Smooth muscle cell (in vitro differentiated cells): ENCODE measurements around the gene CORO1C. TPM values are rescaled to one million over a fixed set of nuclear protein-coding genes. Genes with fewer than 3 reads are reported as not detected.

Experiments used
- DNase-seq: peaks from one replicate; lab custom pipeline; 2025; ENCODE audit not compliant: unreplicated experiment; lab: John Stamatoyannopoulos, UW
- H2AFZ ChIP-seq: fragments of 200-600 bp; sonication (generic); 2 replicates; pipeline ENCODE4 v1.6.0; 2016; ENCODE audit warnings: antibody characterized with exemption, low read depth, mild to moderate bottlenecking
- H3F3A ChIP-seq: fragments of 200-600 bp; sonication (generic); 2 replicates; pipeline ENCODE4 v1.6.0; 2017; ENCODE audit warnings: antibody characterized with exemption, low read depth
- H3K27ac ChIP-seq: fragments of 200-600 bp; sonication (generic); 2 replicates; pipeline ENCODE4 v1.5.1; 2016; ENCODE audit warnings: low read depth, mild to moderate bottlenecking
- H3K27me3 ChIP-seq: fragments of 200-600 bp; sonication (generic); 2 replicates; pipeline ENCODE4 v1.6.1; 2016; ENCODE audit warnings: low read depth, mild to moderate bottlenecking
- H3K36me3 ChIP-seq: fragments of 200-600 bp; sonication (generic); 2 replicates; pipeline ENCODE4 v1.5.1; 2016; ENCODE audit warnings: low read depth
- H3K4me1 ChIP-seq: fragments of 200-600 bp; sonication (generic); 2 replicates; pipeline ENCODE4 v1.5.1; 2016; ENCODE audit warnings: low read depth
- H3K4me2 ChIP-seq: fragments of 200-600 bp; sonication (generic); 2 replicates; pipeline ENCODE4 v1.6.0; 2016; ENCODE audit warnings: mild to moderate bottlenecking
- H3K4me3 ChIP-seq: fragments of 200-600 bp; sonication (generic); 2 replicates; pipeline ENCODE4 v1.5.1; 2016; ENCODE audit warnings: mild to moderate bottlenecking
- H3K79me2 ChIP-seq: fragments of 200-600 bp; sonication (generic); 2 replicates; pipeline ENCODE4 v1.6.0; 2016; ENCODE audit warnings: low read depth, mild to moderate bottlenecking
- H3K9ac ChIP-seq: fragments of 200-600 bp; sonication (generic); 2 replicates; pipeline ENCODE4 v1.6.0; 2016; ENCODE audit warnings: low read depth
- H3K9me3 ChIP-seq: fragments of 200-600 bp; sonication (generic); replicated peaks from 2 replicates; pipeline ENCODE4 v1.5.1; 2016; ENCODE audit warnings: low read depth
- H4K20me1 ChIP-seq: fragments of 200-600 bp; sonication (generic); 2 replicates; pipeline ENCODE4 v1.6.0; 2016; ENCODE audit warnings: low read depth
- CTCF ChIP-seq: fragments of 200-600 bp; sonication (generic); IDR thresholded peaks from 2 replicates; pipeline ENCODE4 v1.5.1; 2017; ENCODE audit warnings: borderline replicate concordance, mild to moderate bottlenecking, antibody characterized with exemption; ENCODE audit not compliant: insufficient read depth, poor library complexity, severe bottlenecking
- WGBS: methylation state at CpG from one replicate; pipeline ENCODE4 v1.1.7; 2016; ENCODE audit warnings: low lambda C conversion rate; 5-methylcytosine and 5-hydroxymethylcytosine counted together
- polyA plus RNA-seq: library from polyadenylated mRNA; unstranded; fragments of >200 nt; fragmentation: Nextera tagmentation; extraction: Ambion mirVana; gene quantifications from 2 replicates; pipeline ENCODE4 v1.2.1, GENCODE V29; 2016
- total RNA-seq: library from RNA; depleted of rRNA; stranded (reverse); fragments of >200 nt; gene quantifications from 2 replicates; pipeline ENCODE4 v1.2.3, GENCODE V29; 2014

Gene CORO1C
- total and polyA plus RNA-seq, 2 experiments from 2014 or later: 96.7 to 136 TPM

DNA sequence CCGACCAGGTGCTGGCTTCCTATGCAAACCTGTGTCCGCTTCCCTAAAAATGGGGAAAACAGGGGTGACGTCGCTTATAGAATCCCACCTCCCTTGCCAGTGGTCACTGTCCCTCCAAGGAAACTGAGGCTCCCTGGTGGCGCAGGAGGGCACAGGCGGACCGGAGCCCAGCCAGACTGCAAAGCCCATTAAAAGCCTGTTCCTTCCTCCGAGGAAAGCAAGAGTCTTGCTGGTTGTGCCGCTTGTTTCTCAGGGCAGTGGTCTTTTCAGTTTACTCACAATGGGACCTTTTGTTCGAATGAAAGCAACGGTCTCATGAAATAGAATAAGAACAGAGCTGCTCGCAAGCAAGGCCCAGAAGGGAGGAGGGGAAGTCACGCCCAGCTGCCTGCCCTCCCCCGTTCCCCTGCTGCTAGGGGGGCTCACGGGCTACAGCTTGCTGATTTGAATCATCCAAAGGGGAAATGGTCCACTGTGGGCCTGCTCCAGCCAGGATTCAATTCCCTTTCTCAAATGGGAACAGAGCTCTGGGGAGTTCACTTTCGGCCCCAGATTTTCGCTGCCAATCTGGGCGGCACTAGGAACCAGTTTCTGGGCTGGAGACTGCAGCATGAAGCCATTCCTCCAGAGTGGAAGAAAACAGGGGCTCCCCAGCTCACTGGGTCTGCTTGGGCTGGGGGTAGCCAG lies 93.0 kb downstream of the CORO1C start:
- H3K9ac ChIP-seq: no peak overlapping the region
- no peak overlapping the region for H2AFZ ChIP-seq
- no peak for DNase-seq
- TF ChIP-seq CTCF: no peak
- 41% methylated on average over 18 of the region's 18 CpGs for WGBS
- no peak overlapping the region for H3K27ac ChIP-seq
- H3K27me3 ChIP-seq: no peaks in the 10 kb centered on the region
- H4K20me1 ChIP-seq: no peaks in the 10 kb centered on the region
- H3K36me3 ChIP-seq: no peaks in the 10 kb centered on the region
- H3K4me1 ChIP-seq: peaks cover 29% of the 10 kb centered on the region
- H3K79me2 ChIP-seq: no peaks in the 10 kb centered on the region
- H3K4me3 ChIP-seq: no peak overlapping the region
- peak overlapping the region; percentile 31 for H3K4me2 ChIP-seq
- H3F3A ChIP-seq: peaks cover 4% of the 10 kb centered on the region
- H3K9me3 ChIP-seq: no peaks in the 10 kb centered on the region

DNA sequence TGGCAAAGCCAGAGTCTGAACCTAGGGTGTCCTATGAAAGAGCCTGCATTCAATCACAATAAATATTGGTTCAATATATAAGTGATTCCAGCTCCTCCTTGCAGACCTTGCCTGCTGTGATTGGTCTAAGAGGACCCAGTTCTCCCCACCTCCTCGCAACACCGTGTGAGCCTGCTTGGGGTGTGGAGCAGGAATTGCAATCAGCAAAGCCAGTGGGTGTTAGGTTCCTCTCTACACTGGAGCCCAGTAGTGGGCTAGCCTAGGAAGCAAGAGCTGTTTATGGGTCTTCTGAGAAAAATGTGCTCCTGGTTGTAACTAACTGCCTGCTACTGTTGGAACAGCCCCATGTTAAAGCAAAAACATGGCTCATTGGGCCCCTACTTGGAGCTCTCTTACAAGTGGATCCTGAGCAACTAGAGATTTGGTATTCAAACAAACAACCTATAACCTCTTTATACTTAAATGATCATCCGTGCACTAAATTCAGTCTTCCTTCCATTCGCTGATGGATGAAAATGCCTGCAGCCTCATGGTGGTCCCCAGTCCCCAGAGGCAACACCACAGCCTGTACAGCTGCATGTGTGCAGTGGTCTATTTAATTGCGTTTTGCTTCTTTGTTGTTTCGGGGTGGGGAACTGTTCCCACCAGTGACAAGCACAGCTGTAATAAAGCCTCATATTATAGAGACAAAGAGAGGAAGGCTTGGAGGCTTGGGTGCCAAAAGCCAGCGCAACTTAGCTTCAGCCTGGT lies 93.9 kb downstream of the CORO1C start:
- no peak overlapping the region for H3K9ac ChIP-seq
- no peak overlapping the region for H3K27ac ChIP-seq
- H3K4me3 ChIP-seq: no peak overlapping the region
- H3K9me3 ChIP-seq: no peaks in the 10 kb centered on the region
- no peaks in the 10 kb centered on the region for H3K79me2 ChIP-seq
- peaks cover 2% of the 10 kb centered on the region for H3F3A ChIP-seq
- H3K4me1 ChIP-seq: peaks cover 29% of the 10 kb centered on the region
- H2AFZ ChIP-seq: no peak overlapping the region
- H3K27me3 ChIP-seq: no peaks in the 10 kb centered on the region
- no peaks in the 10 kb centered on the region for H4K20me1 ChIP-seq
- no peaks in the 10 kb centered on the region for H3K36me3 ChIP-seq
- DNase-seq: no peak
- TF ChIP-seq CTCF: no peak
- 77% methylated on average over 7 of the region's 7 CpGs for WGBS
- H3K4me2 ChIP-seq: no peak overlapping the region

DNA sequence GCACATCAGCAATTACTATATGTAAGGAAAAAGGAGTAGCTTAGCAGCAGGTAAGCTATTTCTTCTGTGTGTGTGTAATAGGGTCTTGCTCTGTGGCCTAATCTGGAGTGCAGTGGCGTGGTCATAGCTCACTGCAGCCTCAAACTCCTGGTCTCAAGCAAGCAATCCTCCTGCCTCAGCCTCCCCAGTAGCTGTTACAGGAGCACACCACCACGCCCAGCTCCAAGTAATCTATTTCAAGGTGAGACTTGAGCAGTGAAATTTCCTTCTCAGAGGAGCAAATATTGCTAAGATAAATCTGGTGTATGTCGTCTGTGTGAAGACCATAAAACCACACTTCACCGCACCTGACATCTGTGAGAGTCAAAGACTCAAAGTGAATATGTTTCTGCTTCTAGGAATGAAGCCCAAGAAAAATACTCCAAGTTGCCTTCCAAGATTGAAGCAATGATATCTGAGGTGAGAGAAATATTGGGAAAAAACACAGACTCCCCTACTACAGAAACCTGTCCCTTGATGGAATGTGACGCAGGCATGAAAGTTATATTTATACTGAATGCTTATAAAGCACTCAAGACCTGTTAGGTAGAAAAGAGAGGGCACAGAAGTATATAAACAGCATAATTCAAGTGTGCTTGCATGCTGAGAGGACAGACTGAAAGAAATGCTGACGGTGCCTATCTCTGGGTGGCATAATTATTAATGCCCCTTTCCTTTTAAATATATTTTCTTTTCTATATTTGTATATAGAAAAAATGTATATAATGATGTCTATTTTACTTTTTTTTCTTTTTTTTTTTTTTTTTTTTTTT lies 95.1 kb downstream of the CORO1C start:
- H3K79me2 ChIP-seq: no peaks in the 10 kb centered on the region
- TF ChIP-seq CTCF: no peak
- WGBS: 91% methylated on average over 6 of the region's 6 CpGs

More for the DNA sequence above, 95.1 kb downstream of the CORO1C start:
- Histone ChIP-seq H3K4me3 (no peak overlapping the region), H3K4me1 (peaks cover 29% of the 10 kb centered on the region), H2AFZ (no peak overlapping the region), H3K36me3 (no peaks in the 10 kb centered on the region), H3K27ac (no peak overlapping the region), H3F3A (peaks cover 3% of the 10 kb centered on the region), H3K9ac (no peak overlapping the region), H3K9me3 (no peaks in the 10 kb centered on the region), H3K4me2 (no peak overlapping the region), H3K27me3 (no peaks in the 10 kb centered on the region), H4K20me1 (no peaks in the 10 kb centered on the region)
- DNase-seq: no peak
